GM12865 (cell line): ENCODE measurements around the gene ACAP2.
A peak's percentile ranks its signal among the peaks of the same experiment; 100 is the strongest.
"Not testable (repeated sequence)": the region's sequence is repeated elsewhere in the genome, so short reads cannot be mapped to it uniquely, and the experiment has no call there.

Experiments
- DNase-seq: peaks from one replicate; pipeline ENCODE4 v3.0.0; 2010; ENCODE audit warnings: low read depth
- H3K4me3 ChIP-seq: 2 replicates; pipeline ENCODE4 v1.5.1; 2011; ENCODE audit warnings: mild to moderate bottlenecking, low read depth, low read length, control low read depth
- CTCF ChIP-seq: IDR thresholded peaks from 2 replicates; pipeline ENCODE4 v1.5.1; 2011; ENCODE audit warnings: low read length, control low read depth, low read depth, inconsistent platforms; ENCODE audit not compliant: insufficient read depth; ENCODE audit errors: missing control alignments

Gene ACAP2

GRCh38 chr3:195403244-195403643 is 39.6 kb downstream of the ACAP2 start:
- no peak for DNase-seq
- TF ChIP-seq CTCF = no peak
- no peak overlapping the region for H3K4me3 ChIP-seq

GRCh38 chr3:195401943-195402342 is 40.9 kb downstream of the ACAP2 start:
- no peak for TF ChIP-seq CTCF
- no peak for DNase-seq
- no peak overlapping the region for H3K4me3 ChIP-seq

- H3K4me3 ChIP-seq, DNase-seq: not testable (repeated sequence)
Observed at GRCh38 chr3:195398460-195398859, 44.4 kb downstream of the ACAP2 start.

- H3K4me3 ChIP-seq = peak overlapping the region; percentile 38
- DNase-seq = peak; percentile 37
- no peak for TF ChIP-seq CTCF
Observed at GRCh38 chr3:195397524-195397923, 45.3 kb downstream of the ACAP2 start.

GRCh38 chr3:195395208-195395816 is 47.5 kb downstream of the ACAP2 start:
- TF ChIP-seq CTCF = no peak
- peak overlapping the region; percentile 8; the same call in 1 of the 2 replicates for H3K4me3 ChIP-seq
- peak; percentile 43 for DNase-seq

GRCh38 chr3:195394700-195395099 is 48.1 kb downstream of the ACAP2 start:
- H3K4me3 ChIP-seq = 0 out of 2 replicates have a peak overlapping the region, but pooled peaks have one; percentile 8
- DNase-seq = peak; percentile 20
- no peak for TF ChIP-seq CTCF

GRCh38 chr3:195394024-195394423 is 48.8 kb downstream of the ACAP2 start:
- no peak for TF ChIP-seq CTCF
- H3K4me3 ChIP-seq = no peak overlapping the region
- peak; percentile 52 for DNase-seq
